Endodermal cell (in vitro differentiated cells): ENCODE data around the gene LCE5A. TPM values are rescaled to one million over a fixed set of nuclear protein-coding genes. Genes with fewer than 3 reads are reported as not detected.

Source experiments
- total RNA-seq, 2 donors: library from RNA; stranded (reverse); fragmentation: NEBNext Ultra II Directional in 1 of 2; extraction: Animal tissue kit (Norgen Biotek cat#: 25700) in 1 of 2; gene quantifications; 2 replicates in 1 of 2; 3 replicates in 1 of 2; pipeline ENCODE4 v1.2.1, GENCODE V29; 2021

Gene LCE5A
- total RNA-seq, 2 donors from 2014 or later: not detected

Other genes starting within 250 kb of the LCE5A start
- gene FLG, start 185.6 kb upstream of the LCE5A start, total RNA-seq: not detected
- gene FLG2, start 150.8 kb upstream of the LCE5A start, total RNA-seq: not detected
- not detected for gene CRNN, start 96.5 kb upstream of the LCE5A start, total RNA-seq
- gene CRCT1, start 3.7 kb downstream of the LCE5A start, total RNA-seq: not detected
- not detected for gene LCE3E, start 56.0 kb downstream of the LCE5A start, total RNA-seq
- gene LCE3D, start 69.7 kb downstream of the LCE5A start, total RNA-seq: not detected
- gene LCE3C, start 89.4 kb downstream of the LCE5A start, total RNA-seq: not detected
- gene LCE3B, start 103.0 kb downstream of the LCE5A start, total RNA-seq: not detected
- not detected for gene LCE3A, start 112.3 kb downstream of the LCE5A start, total RNA-seq
- gene LCE2D, start 152.6 kb downstream of the LCE5A start, total RNA-seq: not detected
- gene LCE2C, start 164.5 kb downstream of the LCE5A start, total RNA-seq: not detected
- not detected for gene LCE2B, start 175.3 kb downstream of the LCE5A start, total RNA-seq
- not detected for gene LCE2A, start 187.5 kb downstream of the LCE5A start, total RNA-seq
- gene LCE4A, start 197.4 kb downstream of the LCE5A start, total RNA-seq: not detected
- not detected for gene KPRP, start 247.2 kb downstream of the LCE5A start, total RNA-seq